ENCODE measurements around the gene FDXACB1.

GRCh38 chr11:111870113-111870512 lies 8.9 kb downstream of the FDXACB1 start:
- TF ChIP-seq POLR2AphosphoS5 (IDR thresholded peaks at IDR 0.05; ENCODE audit: borderline replicate concordance, low read depth, low read length) (no peak), EZH2 (IDR thresholded peaks at IDR 0.05) (no peak)
